ELF-1 (cell line): ENCODE results near the gene LMAN1L.

Experiments
- DNase-seq: peaks from one replicate; pipeline ENCODE4 v3.0.0-alpha.2; 2016; ENCODE audit warnings: low read depth, low spot score

LMAN1L gene

GRCh38 chr15:74857671-74858368 lies 45.2 kb downstream of the LMAN1L start:
- DNase-seq, result no peak

GRCh38 chr15:74858369-74858740 lies 45.7 kb downstream of the LMAN1L start:
- no peak for DNase-seq

- no peak for DNase-seq
These were observed 50.8 kb downstream of the LMAN1L start for GRCh38 chr15:74863239-74864056.

DNA sequence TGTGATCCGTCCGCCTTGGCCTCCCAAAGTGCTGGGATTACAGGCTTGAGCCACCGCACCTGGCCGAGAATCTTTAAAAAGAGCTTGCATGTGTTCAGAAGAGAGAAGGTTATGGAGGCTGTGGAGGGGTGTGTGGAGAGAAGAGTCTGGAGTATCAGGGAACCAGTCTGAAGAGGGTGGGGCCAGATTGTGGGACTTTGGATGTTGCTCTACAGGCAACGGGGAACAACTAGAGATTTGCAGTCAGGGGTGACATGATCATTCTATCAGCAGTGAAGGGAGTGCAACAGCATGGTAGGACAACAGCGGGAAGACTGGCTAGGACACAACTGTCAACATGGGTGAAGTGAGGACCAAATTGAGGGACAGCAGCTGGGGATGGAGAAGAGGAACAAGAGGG lies 51.7 kb downstream of the LMAN1L start:
- DNase-seq, result no peak

DNA sequence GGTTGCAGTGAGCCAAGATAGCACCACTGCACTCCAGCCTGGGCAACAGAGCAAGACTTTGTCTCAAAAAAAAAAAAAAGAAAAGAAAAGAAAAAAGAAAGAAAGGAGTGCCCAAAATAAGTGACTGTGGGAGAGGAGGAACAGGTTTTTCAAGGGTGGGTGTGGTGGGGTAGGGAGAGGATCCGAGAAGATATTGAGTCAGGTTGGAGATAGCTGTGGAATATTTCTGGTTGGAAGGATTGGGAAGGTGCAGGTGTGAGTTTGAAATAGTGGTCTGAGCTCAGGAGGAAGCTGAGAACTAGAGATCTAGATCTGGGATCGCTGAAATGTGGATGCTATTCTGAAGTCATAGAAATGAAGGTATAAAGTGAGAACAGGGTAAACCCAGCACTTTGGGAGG lies 52.7 kb downstream of the LMAN1L start:
- no peak for DNase-seq

DNA sequence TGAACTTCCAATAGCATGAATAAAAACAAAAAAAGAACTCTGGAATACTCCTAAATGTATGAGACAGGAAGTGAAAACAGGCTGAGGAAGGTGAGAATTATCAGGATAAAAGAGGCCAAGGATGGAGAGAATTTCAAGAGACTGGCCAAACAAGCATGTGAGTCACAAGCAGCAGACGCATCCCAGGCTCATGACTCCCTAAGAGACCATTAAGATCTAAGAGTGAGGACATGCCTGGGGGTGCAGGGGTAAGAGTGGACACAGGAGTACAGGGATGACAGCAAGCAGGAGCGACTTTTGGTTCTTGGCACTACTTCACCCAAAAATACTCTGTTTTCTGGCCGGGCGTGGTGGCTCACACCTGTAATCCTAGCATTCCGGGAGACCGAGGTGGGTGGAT lies 53.5 kb downstream of the LMAN1L start:
- no peak for DNase-seq

- no peak for DNase-seq
These were observed 54.9 kb downstream of the LMAN1L start for GRCh38 chr15:74867466-74868038.

DNA sequence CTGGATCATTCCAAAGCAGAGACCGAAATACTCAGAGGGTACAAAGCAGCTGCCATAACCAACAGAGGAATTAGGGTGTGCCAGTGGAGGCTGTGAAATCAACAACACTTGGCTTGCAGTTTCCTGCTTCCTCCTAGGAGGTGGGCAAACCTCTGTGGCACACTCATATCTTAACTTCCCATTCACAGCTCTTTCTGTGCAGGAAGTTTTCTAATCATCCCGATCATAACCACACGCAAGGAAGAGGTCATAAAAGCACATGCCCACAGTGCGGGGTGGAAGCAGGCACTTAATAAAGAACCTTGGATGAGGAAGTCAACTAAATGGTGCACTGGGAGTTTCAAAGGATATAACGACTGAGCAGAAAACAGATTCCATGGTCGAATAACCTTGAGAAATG lies 55.4 kb downstream of the LMAN1L start:
- DNase-seq, result no peak

DNA sequence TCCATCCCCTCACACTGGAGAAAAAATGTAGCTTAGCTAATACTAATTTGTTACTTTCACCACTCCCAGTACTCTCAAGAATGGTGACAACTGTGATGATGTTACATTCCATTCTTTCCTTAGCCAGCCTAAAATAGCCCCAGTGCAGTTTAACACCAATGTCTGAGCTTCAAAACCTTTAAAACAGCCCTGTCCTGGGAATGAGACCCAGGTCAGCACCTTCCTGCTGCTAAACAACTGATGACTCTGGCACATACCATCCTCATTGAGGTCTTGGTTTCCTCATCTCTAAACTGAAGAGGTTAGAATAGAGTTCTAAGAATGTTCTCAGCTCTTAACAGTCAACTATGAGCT lies 56.7 kb downstream of the LMAN1L start:
- no peak for DNase-seq

DNA sequence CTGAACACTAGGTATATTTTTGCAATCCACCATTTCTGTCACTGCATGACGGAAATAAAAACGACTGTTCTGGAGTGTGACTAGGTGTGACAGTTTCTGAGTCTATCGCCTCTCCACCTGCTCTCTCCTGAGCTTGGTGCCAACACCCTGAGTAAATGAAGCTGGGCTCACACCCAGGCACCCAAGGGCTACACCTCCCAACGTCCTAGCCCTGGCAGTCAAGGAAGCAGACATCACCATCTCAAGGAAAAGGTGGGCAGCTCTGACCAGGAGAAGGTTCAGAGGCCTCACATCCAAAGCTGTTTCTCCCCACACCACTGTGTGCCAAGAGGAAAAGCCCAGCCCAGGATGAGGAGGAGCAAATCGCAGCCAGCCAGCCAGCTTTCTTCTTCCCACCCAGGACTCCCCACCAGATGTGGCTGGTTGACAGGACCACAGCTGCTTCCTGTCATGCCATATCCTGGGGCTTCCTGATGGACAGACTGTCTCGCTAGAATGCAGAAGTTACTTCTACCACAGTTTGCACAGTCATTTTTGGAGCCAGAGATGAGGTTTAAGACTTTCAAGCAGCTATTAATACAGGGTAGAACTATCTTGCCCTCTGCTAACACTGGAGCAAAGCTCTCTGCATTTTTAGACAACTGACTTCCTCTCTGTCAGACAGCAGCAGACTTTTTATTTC lies 57.2 kb downstream of the LMAN1L start:
- DNase-seq, result no peak

DNA sequence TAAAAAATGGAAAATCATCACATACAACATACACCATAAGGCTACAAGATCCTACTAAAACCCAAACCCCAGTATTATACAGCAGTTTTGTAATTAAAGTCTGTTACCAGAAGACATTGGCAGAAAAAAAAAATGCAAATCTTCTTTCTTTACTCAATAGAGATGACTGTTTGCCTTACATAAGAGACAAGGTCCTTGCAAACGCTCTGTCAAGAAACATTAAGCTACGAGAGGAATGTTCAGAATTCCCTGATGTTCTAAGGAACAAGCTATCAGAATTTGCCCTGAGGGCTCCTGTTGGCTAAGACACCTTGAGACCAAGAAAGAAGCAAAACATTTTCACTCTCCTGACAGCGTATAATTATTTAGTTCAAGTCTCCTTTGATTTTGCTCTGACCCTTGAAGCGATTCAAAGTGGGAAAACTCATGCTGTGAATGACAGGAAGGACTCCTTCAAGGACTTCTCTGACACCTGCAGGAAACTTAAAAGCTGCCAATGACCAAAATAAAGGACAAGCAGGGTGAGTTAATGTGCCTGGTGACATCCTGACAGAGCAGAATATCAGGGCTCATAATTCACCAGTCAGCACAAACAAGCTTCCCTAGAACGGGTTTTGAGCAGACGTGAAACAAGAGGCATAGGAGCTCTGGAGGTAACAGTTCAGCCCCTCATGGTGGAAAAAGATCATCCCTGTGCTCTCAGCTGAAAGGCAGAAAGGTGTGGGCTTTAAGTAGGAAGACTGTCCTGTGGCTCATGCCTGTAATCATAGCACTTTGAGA lies 58.0 kb downstream of the LMAN1L start:
- DNase-seq, result peak; percentile 74

DNA sequence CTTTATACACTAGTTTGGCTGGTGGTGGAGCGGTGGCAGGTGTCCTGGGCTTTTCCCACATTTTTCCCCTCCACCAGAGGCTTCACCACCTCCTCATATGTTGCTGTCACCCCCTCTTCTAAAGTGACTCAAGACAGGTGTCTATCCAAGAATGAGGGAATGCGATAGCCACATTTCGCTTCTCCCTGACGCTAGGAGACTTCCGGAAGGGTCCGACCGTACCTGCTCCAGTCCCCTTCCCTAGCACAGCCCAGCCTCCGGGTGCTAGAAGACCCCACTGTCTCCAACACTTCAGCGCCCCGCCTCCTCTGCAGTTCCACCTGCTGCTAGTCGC lies 60.0 kb downstream of the LMAN1L start:
- no peak for DNase-seq

- peak; percentile 97 for DNase-seq
These were observed 60.6 kb downstream of the LMAN1L start, which contains the start of gene SCAMP2 for GRCh38 chr15:74873036-74873755. TSS of gene SCAMP2 (minus strand) at chr15:74873365. CDS start at chr15:74873255, 110 bp downstream.

DNA sequence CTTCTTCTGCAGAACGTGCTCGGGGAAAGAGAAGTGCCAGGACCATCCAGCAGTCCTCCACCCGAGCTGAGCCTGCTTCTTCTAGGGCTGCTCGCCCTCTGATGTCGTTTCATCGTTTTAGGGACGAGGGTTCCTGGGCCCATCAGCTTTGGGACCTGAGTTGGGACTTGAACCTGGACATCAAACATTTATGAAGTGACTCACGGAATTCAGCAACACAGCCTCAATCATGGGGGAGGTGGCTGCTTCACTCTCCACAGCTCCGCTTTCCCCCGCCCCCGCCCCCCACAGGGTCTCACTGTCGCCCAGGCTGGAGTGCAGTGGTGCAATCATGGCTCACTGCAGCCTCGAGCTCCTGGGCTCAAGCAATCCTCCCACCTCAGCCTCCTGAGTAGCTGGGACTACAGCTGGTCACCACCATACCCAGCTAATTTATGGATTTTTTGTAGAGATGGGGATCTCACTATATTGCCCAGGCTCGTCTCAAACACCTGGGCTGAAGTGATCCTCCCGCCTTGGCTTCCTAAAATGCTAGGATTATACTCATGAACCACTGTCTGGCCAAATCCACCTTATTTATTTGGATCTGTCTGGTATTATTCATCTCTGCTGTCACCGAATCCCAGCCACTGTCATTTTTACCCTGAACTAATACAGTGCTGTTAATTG lies 61.3 kb downstream of the LMAN1L start:
- DNase-seq, result peak; percentile 71
